H54 (cell line): ENCODE results near the gene PKDCC.
"Not testable (repeated sequence)": the region's sequence is repeated elsewhere in the genome, so short reads cannot be mapped to it uniquely, and the experiment has no call there.

Experiments
- DNase-seq: peaks from one replicate; pipeline ENCODE4 v3.0.0; 2011; ENCODE audit warnings: low spot score, mixed read lengths; ENCODE audit not compliant: insufficient read length
- FAIRE-seq: peaks from 3 replicates; lab custom pipeline; 2011; peaks lifted over from hg19 to GRCh38; lab: Jason Lieb, UNC
- POLR2A ChIP-seq: IDR thresholded peaks from 2 replicates; pipeline ENCODE4 v1.6.1; 2011; ENCODE audit warnings: low read depth, mild to moderate bottlenecking, low read length

Gene PKDCC

GRCh38 chr2:42060028-42060427 is 12.2 kb downstream of the PKDCC start:
- TF ChIP-seq POLR2A: no peak
- no peak for DNase-seq
- no peak for FAIRE-seq

GRCh38 chr2:42060718-42061619 is 13.1 kb downstream of the PKDCC start:
- DNase-seq: no peak
- TF ChIP-seq POLR2A: no peak
- no peak for FAIRE-seq

GRCh38 chr2:42061839-42062238 is 14.0 kb downstream of the PKDCC start:
- TF ChIP-seq POLR2A: no peak
- no peak for FAIRE-seq
- no peak for DNase-seq

- FAIRE-seq (no peak), DNase-seq (no peak)
- no peak for TF ChIP-seq POLR2A
Measured at GRCh38 chr2:42063431-42064171, 15.8 kb downstream of the PKDCC start.

- FAIRE-seq (no peak), DNase-seq (no peak)
- no peak for TF ChIP-seq POLR2A
Measured at GRCh38 chr2:42064417-42064942, 16.7 kb downstream of the PKDCC start.

GRCh38 chr2:42065753-42066152 is 17.9 kb downstream of the PKDCC start:
- not testable (repeated sequence) for FAIRE-seq

GRCh38 chr2:42067001-42067400 is 19.2 kb downstream of the PKDCC start:
- FAIRE-seq, DNase-seq: not testable (repeated sequence)

More at GRCh38 chr2:42065753-42066152, 17.9 kb downstream of the PKDCC start:
- not testable (repeated sequence) for DNase-seq

- DNase-seq (no peak), FAIRE-seq (no peak)
- no peak for TF ChIP-seq POLR2A
Measured at GRCh38 chr2:42067521-42067920, 19.7 kb downstream of the PKDCC start.

- no peak for FAIRE-seq
- no peak for TF ChIP-seq POLR2A
- DNase-seq: no peak
Measured at GRCh38 chr2:42068571-42069178, 20.9 kb downstream of the PKDCC start.

- no peak for TF ChIP-seq POLR2A
- DNase-seq (no peak), FAIRE-seq (no peak)
Measured at GRCh38 chr2:42069568-42069967, 21.7 kb downstream of the PKDCC start.

- TF ChIP-seq POLR2A: no peak
- DNase-seq (no peak), FAIRE-seq (no peak)
Measured at GRCh38 chr2:42071791-42072190, 24.0 kb downstream of the PKDCC start.

GRCh38 chr2:42072349-42073118 is 24.7 kb downstream of the PKDCC start:
- no peak for DNase-seq
- no peak for FAIRE-seq
- TF ChIP-seq POLR2A: no peak

- no peak for TF ChIP-seq POLR2A
- no peak for DNase-seq
- FAIRE-seq: no peak
Measured at GRCh38 chr2:42073739-42074503, 26.1 kb downstream of the PKDCC start.
